Daoy (cell line): ENCODE results near the gene NCAPD3. TPM values are rescaled to one million over a fixed set of nuclear protein-coding genes. Genes with fewer than 3 reads are reported as not detected.
A peak's percentile ranks its signal among the peaks of the same experiment; 100 is the strongest.
"Not testable (repeated sequence)": the region's sequence is repeated elsewhere in the genome, so short reads cannot be mapped to it uniquely, and the experiment has no call there.

Experiments
- DNase-seq: peaks from one replicate; pipeline ENCODE4 v3.0.0-alpha.2; 2015; ENCODE audit warnings: low read depth
- total RNA-seq: library from RNA; depleted of rRNA; stranded (reverse); fragments of >200 nt; shearing (Covaris generic); gene quantifications from 2 replicates; pipeline ENCODE4 v1.2.3, GENCODE V29; 2014

Gene NCAPD3
- total RNA-seq, 1 experiment from 2014 or later = 34.2 TPM

GRCh38 chr11:134224710-134225664, 1.2 kb upstream of the NCAPD3 start:
- peak; percentile 45 for DNase-seq

- DNase-seq = no peak
These were observed 646 bp downstream of the NCAPD3 start for GRCh38 chr11:134223121-134223520.

GRCh38 chr11:134216816-134217215, 7.0 kb downstream of the NCAPD3 start:
- DNase-seq = no peak

GRCh38 chr11:134215836-134216235, 7.9 kb downstream of the NCAPD3 start:
- DNase-seq = no peak

- DNase-seq = no peak
These were observed 16.1 kb downstream of the NCAPD3 start for GRCh38 chr11:134207538-134208239.

GRCh38 chr11:134206185-134206584, 17.6 kb downstream of the NCAPD3 start:
- DNase-seq = no peak

- DNase-seq = no peak
These were observed 18.0 kb downstream of the NCAPD3 start for GRCh38 chr11:134205729-134206128.

GRCh38 chr11:134202661-134203060, 21.1 kb downstream of the NCAPD3 start:
- DNase-seq = no peak

GRCh38 chr11:134200688-134201087, 23.1 kb downstream of the NCAPD3 start:
- DNase-seq = no peak

- DNase-seq = no peak
These were observed 24.2 kb downstream of the NCAPD3 start for GRCh38 chr11:134199531-134199930.

- no peak for DNase-seq
These were observed 27.0 kb downstream of the NCAPD3 start for GRCh38 chr11:134196756-134197155.

GRCh38 chr11:134188092-134188491, 35.7 kb downstream of the NCAPD3 start:
- not testable (repeated sequence) for DNase-seq

GRCh38 chr11:134181707-134182106, 42.1 kb downstream of the NCAPD3 start:
- no peak for DNase-seq

GRCh38 chr11:134178032-134178674, 45.6 kb downstream of the NCAPD3 start:
- DNase-seq = no peak

GRCh38 chr11:134176284-134176683, 47.5 kb downstream of the NCAPD3 start:
- DNase-seq = no peak

- DNase-seq = no peak
These were observed 50.5 kb downstream of the NCAPD3 start for GRCh38 chr11:134173296-134173695.

GRCh38 chr11:134171951-134172350, 51.8 kb downstream of the NCAPD3 start:
- DNase-seq = no peak

- no peak for DNase-seq
These were observed 52.9 kb downstream of the NCAPD3 start for GRCh38 chr11:134170919-134171281.

- DNase-seq = no peak
These were observed 53.4 kb downstream of the NCAPD3 start for GRCh38 chr11:134170177-134170918.

- no peak for DNase-seq
These were observed 59.0 kb downstream of the NCAPD3 start for GRCh38 chr11:134164490-134165370.

- DNase-seq = no peak
These were observed 64.1 kb downstream of the NCAPD3 start for GRCh38 chr11:134159652-134160051.
